K562 (cell line): ENCODE data around the gene STIM1. TPM values are rescaled to one million over a fixed set of nuclear protein-coding genes. Genes with fewer than 3 reads are reported as not detected.
A peak's percentile ranks its signal among the peaks of the same experiment; 100 is the strongest.

Experiments used
- ATAC-seq: fragments of 200-7000 bp; cut with Tn5 transposase; 3 replicates; pipeline ENCODE4 v1.9.1; 2020; ENCODE audit warnings: moderate library complexity
- BruUV-seq: library from RNA; stranded (reverse); fragments of 400-500 nt; replicated peaks from 2 replicates; lab custom pipeline; 2021; lab: Mats Ljungman, UMichigan
- CTCF ChIA-PET: fragments of 300-600 bp; formaldehyde crosslinking; extraction: SDS; loops from one replicate; lab custom pipeline; 2021; ENCODE audit warnings: low intra/inter-chr PET ratio; lab: Yijun Ruan, JAX
- POLR2A ChIA-PET: fragments of 300-600, 350-650 bp; sonication (Branson Sonifier 250); formaldehyde crosslinking; extraction: SDS; loops from one replicate; lab custom pipeline; 2021; ENCODE audit warnings: antibody characterized with exemption, inconsistent platforms; lab: Yijun Ruan, JAX
- DNase-seq, 4 experiments: peaks; one replicate each; pipeline versions ENCODE4 v3.0.0 to v3.0.0-alpha.2; 2011 to 2018; ENCODE audit warnings: low spot score in 3 of 4, mixed read lengths in 3 of 4; ENCODE audit errors: extremely low read depth in 1 of 4
- FAIRE-seq: peaks from 2 replicates; lab custom pipeline; 2011; peaks lifted over from hg19 to GRCh38; lab: Jason Lieb, UNC
- H2AFZ ChIP-seq: 2 replicates; pipeline ENCODE4 v1.6.0; 2011; ENCODE audit warnings: low read depth, low read length, control low read depth, inconsistent platforms
- H3K27ac ChIP-seq: fragments of 200-600 bp; 3 replicates; pipeline ENCODE4 v1.8.0; 2011; ENCODE audit warnings: low read depth, mild to moderate bottlenecking, control low read depth, inconsistent platforms, low read length, moderate library complexity, mixed read lengths; ENCODE audit errors: extremely low read depth
- H3K27me3 ChIP-seq, 2 experiments: fragments of 300-600 bp in 1 of 2; 2 replicates in 1 of 2; 3 replicates in 1 of 2; pipeline versions ENCODE4 v1.6.0 to v1.8.0; 2011; ENCODE audit warnings: inconsistent platforms in 2 of 2, low read length in 2 of 2, mild to moderate bottlenecking in 1 of 2, mixed read lengths in 1 of 2, moderate library complexity in 1 of 2; ENCODE audit not compliant: control insufficient read depth in 2 of 2, insufficient read depth in 2 of 2
- H3K36me3 ChIP-seq: fragments of 300-600 bp; 3 replicates; pipeline ENCODE4 v1.8.0; 2011; ENCODE audit warnings: mild to moderate bottlenecking, low read length, inconsistent platforms; ENCODE audit not compliant: control insufficient read depth, insufficient read depth
- H3K4me1 ChIP-seq, 2 experiments: fragments of 200-600 bp in 1 of 2; replicated peaks in 1 of 2; 2 replicates in 1 of 2; 3 replicates in 1 of 2; pipeline versions ENCODE4 v1.5.1 to v1.8.0; 2011; ENCODE audit warnings: inconsistent platforms in 2 of 2, low read length in 2 of 2, mild to moderate bottlenecking in 1 of 2, mixed read lengths in 1 of 2, moderate library complexity in 1 of 2; ENCODE audit not compliant: control insufficient read depth in 2 of 2, insufficient read depth in 2 of 2
- H3K4me2 ChIP-seq: 2 replicates; pipeline ENCODE4 v1.6.1; 2011; ENCODE audit warnings: low read length, control low read depth, inconsistent platforms, mixed read lengths; ENCODE audit not compliant: insufficient read depth
- H3K4me3 ChIP-seq: fragments of 200-600 bp; sonication (generic), shearing (Covaris generic); 2 replicates; pipeline ENCODE4 v1.5.1; 2016; ENCODE audit warnings: control low read depth, inconsistent platforms
- H3K79me2 ChIP-seq: fragments of 200-600 bp; 3 replicates; pipeline ENCODE4 v1.8.0; 2011; ENCODE audit warnings: low read length, inconsistent platforms; ENCODE audit not compliant: control insufficient read depth, insufficient read depth
- H3K9ac ChIP-seq, 2 experiments: 2 replicates each; pipeline versions ENCODE4 v1.6.0 to v1.6.1; 2011; ENCODE audit warnings: low read depth in 2 of 2, low read length in 2 of 2, control low read depth in 1 of 2, inconsistent platforms in 1 of 2, mild to moderate bottlenecking in 1 of 2, mixed read lengths in 1 of 2; ENCODE audit not compliant: insufficient read depth in 1 of 2
- H3K9me1 ChIP-seq: one replicate; pipeline ENCODE4 v1.6.0; 2011; ENCODE audit warnings: inconsistent platforms, mild to moderate bottlenecking, low read length, moderate library complexity; ENCODE audit not compliant: control insufficient read depth, insufficient read depth
- H3K9me3 ChIP-seq: replicated peaks from 2 replicates; pipeline ENCODE4 v1.5.1; 2011; ENCODE audit warnings: low read depth, low read length, inconsistent platforms; ENCODE audit not compliant: control insufficient read depth, insufficient read depth
- H4K20me1 ChIP-seq: replicated peaks from 2 replicates; pipeline ENCODE4 v1.6.1; 2011; ENCODE audit warnings: low read length, inconsistent platforms, mixed read lengths; ENCODE audit not compliant: control insufficient read depth, insufficient read depth
- CBX2 ChIP-seq: fragments of 200-600 bp; sonication (generic); IDR thresholded peaks from one replicate; pipeline ENCODE4 v1.6.1; 2012; ENCODE audit warnings: mild to moderate bottlenecking, low read length, inconsistent platforms; ENCODE audit not compliant: insufficient read depth, poor library complexity, severe bottlenecking
- KLF10 ChIP-seq: fragments of 250-450 bp; sonication (Bioruptor Pico); IDR thresholded peaks from 2 replicates; pipeline ENCODE4 v1.6.1; 2021; ENCODE audit warnings: matching md5 sums
- NFXL1 ChIP-seq: fragments of 450-650 bp; formaldehyde crosslinking; IDR thresholded peaks from 2 replicates; pipeline ENCODE4 v1.4.0; 2021; ENCODE audit warnings: mild to moderate bottlenecking
- POLR2A ChIP-seq: fragments of 450-650 bp; conservative IDR thresholded peaks from 2 replicates; pipeline ENCODE4 v1.6.1; 2016
- ZFX ChIP-seq: sonication (generic); formaldehyde crosslinking; IDR thresholded peaks from 2 replicates; pipeline ENCODE4 v1.8.0; 2022; ENCODE audit warnings: mild to moderate bottlenecking, missing genetic modification reagents, moderate library complexity
- ZNF263 ChIP-seq: sonication (generic); formaldehyde crosslinking; IDR thresholded peaks from 2 replicates; pipeline ENCODE4 v1.8.0; 2022; ENCODE audit warnings: mild to moderate bottlenecking, missing genetic modification reagents, borderline replicate concordance
- WGBS: fragments of 100-300 bp; shearing (Covaris generic); methylation state at CpG from one replicate; pipeline ENCODE4 v1.1.6; 2016; ENCODE audit warnings: low coverage, mixed read lengths; ENCODE audit not compliant: insufficient coverage; ENCODE audit errors: missing lambda C conversion rate; 5-methylcytosine and 5-hydroxymethylcytosine counted together
- in situ Hi-C: fragments of 300-500 bp; cut with MboI; formaldehyde crosslinking; loops from 4 replicates; pipeline ENCODE4 v1.15.0; 2018; ENCODE audit warnings: inconsistent platforms, mixed read lengths
- intact Hi-C: fragments of 100-400 bp; cut with micrococcal nuclease; formaldehyde crosslinking; loops from 2 replicates; pipeline ENCODE4 v1.14.2; 2022
- polyA plus RNA-seq, 8 experiments: library from polyadenylated mRNA; depleted of rRNA in 4 of 8; stranded (reverse) in 5 of 8; unstranded in 3 of 8; fragments of >200 nt; fragmentation: Nextera tagmentation in 2 of 8; fragmentation: Illumina TruSeq in 1 of 8; extraction: Ambion mirVana in 2 of 8; extraction: Trizol in 1 of 8; gene quantifications; 2 replicates each; pipeline versions ENCODE4 v1.2.1 to v1.2.3, GENCODE V29; 2011 to 2014; ENCODE audit warnings: inconsistent platforms in 1 of 8, missing spikeins in 1 of 8
- total RNA-seq, 7 experiments: library from RNA; depleted of rRNA in 6 of 7; stranded (reverse); fragments of >200 nt in 6 of 7; fragmentation: Illumina TruSeq in 2 of 7; extraction: Trizol in 2 of 7; gene quantifications; 2 replicates each; pipeline versions ENCODE4 v1.2.1 to v1.2.3, GENCODE V29; 2011 to 2021; ENCODE audit warnings: low replicate concordance in 1 of 7
- TF ChIP-seq, protein P1 (sequence below): fragments of 450-650 bp; formaldehyde crosslinking; conservative IDR thresholded peaks from 2 replicates; pipeline ENCODE4 v1.4.0; 2022; ENCODE audit warnings: mild to moderate bottlenecking, missing genetic modification characterization
- TF ChIP-seq, protein P2 (sequence below): fragments of 250-450 bp; sonication (Bioruptor Pico); IDR thresholded peaks from 2 replicates; pipeline ENCODE4 v1.8.0; 2021; ENCODE audit warnings: moderate library complexity, mild to moderate bottlenecking, inconsistent platforms
- TF ChIP-seq, protein P3 (sequence below): sonication (generic); formaldehyde crosslinking; IDR thresholded peaks from 2 replicates; pipeline ENCODE4 v1.8.1; 2023; ENCODE audit warnings: missing genetic modification reagents, mild to moderate bottlenecking, borderline replicate concordance

Gene STIM1
- total and polyA plus RNA-seq, 9 of the 15 experiments (the other 6 are each of a cell fraction or from before 2014, with no cell fraction given), result 7.7 to 50.5 (median 22.5) TPM

DNA sequence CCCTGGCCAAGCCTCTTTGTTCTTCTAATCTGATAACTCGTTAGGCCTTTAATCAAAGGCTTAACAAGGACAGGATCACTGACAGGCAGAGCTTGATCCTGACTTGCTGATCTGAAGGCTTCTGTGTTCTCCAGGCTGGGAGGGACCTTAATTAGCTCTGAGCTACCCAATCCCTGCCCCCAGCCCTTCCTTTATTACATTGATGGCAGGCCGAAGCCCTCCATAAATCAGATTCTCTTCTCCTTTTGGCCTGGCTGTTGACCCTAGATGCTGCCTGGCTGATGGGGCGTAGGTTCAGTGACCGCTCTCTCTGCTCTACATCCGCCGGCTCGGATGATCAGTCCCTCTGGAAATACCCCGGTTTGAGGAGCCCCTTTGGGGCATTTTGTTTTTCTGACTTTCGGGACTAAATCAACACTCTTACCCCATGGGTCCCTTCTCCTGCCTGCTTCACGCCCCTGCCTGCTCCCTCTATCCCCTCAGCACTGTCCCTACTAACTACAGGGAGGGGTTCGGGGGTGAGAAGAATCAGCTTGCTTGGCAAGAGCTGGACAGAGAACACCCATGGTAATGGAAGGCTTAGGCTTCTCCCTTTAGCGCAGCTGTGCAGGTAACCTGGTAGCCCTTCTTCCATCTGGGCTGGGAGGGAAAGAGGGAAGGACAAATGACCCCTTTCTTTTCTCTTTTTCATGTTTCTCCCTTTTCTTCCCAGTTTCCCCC lies 229.1 kb downstream of the STIM1 start:
- intact Hi-C loops, result no loop called here
- ChIA-PET CTCF (no interaction called here), POLR2A (interaction anchor here (0.9 to 1.8 kb wide), 2 partner anchors 10 to 126 kb away, joined by 3 to 12 read pairs; partner anchors contain the start of gene RRM1)
- Histone ChIP-seq H3K9me3 (no peaks in the 10 kb centered on the region), H3K9me1 (no peaks in the 10 kb centered on the region), H3K27ac (no peak overlapping the region), H2AFZ (no peak overlapping the region), H3K4me3 (no peak overlapping the region), H3K9ac (peak overlapping the region in 1 of 2 experiments; percentile 40; a peak in 1 of 4 replicates), H3K4me1 (peaks cover 0 to 4% of the 10 kb centered on the region in 2 experiments; a peak in 2 of 5 replicates), H3K27me3 (no peaks in the 10 kb centered on the region), H3K79me2 (no peaks in the 10 kb centered on the region), H3K36me3 (peaks cover 51% of the 10 kb centered on the region), H3K4me2 (no peak overlapping the region), H4K20me1 (0 out of 2 replicates have a peak, but pooled peaks cover 2% of the 10 kb centered on the region)
- ATAC-seq, result no peak
- TF ChIP-seq ZFX, result no peak
- TF ChIP-seq ZNF263 (CRISPR knock-in tag), result no peak
- TF ChIP-seq POLR2A, result no peak
- TF ChIP-seq, protein P1, sequence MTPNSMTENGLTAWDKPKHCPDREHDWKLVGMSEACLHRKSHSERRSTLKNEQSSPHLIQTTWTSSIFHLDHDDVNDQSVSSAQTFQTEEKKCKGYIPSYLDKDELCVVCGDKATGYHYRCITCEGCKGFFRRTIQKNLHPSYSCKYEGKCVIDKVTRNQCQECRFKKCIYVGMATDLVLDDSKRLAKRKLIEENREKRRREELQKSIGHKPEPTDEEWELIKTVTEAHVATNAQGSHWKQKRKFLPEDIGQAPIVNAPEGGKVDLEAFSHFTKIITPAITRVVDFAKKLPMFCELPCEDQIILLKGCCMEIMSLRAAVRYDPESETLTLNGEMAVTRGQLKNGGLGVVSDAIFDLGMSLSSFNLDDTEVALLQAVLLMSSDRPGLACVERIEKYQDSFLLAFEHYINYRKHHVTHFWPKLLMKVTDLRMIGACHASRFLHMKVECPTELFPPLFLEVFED (CRISPR knock-in tag), result no peak
- TF ChIP-seq, protein P2, sequence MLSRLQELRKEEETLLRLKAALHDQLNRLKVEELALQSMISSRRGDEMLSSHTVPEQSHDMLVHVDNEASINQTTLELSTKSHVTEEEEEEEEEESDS, result no peak
- TF ChIP-seq NFXL1 (CRISPR knock-in tag), result no peak
- no peak for TF ChIP-seq CBX2
- no peak for TF ChIP-seq KLF10 (CRISPR knock-in tag)
- TF ChIP-seq, protein P3, sequence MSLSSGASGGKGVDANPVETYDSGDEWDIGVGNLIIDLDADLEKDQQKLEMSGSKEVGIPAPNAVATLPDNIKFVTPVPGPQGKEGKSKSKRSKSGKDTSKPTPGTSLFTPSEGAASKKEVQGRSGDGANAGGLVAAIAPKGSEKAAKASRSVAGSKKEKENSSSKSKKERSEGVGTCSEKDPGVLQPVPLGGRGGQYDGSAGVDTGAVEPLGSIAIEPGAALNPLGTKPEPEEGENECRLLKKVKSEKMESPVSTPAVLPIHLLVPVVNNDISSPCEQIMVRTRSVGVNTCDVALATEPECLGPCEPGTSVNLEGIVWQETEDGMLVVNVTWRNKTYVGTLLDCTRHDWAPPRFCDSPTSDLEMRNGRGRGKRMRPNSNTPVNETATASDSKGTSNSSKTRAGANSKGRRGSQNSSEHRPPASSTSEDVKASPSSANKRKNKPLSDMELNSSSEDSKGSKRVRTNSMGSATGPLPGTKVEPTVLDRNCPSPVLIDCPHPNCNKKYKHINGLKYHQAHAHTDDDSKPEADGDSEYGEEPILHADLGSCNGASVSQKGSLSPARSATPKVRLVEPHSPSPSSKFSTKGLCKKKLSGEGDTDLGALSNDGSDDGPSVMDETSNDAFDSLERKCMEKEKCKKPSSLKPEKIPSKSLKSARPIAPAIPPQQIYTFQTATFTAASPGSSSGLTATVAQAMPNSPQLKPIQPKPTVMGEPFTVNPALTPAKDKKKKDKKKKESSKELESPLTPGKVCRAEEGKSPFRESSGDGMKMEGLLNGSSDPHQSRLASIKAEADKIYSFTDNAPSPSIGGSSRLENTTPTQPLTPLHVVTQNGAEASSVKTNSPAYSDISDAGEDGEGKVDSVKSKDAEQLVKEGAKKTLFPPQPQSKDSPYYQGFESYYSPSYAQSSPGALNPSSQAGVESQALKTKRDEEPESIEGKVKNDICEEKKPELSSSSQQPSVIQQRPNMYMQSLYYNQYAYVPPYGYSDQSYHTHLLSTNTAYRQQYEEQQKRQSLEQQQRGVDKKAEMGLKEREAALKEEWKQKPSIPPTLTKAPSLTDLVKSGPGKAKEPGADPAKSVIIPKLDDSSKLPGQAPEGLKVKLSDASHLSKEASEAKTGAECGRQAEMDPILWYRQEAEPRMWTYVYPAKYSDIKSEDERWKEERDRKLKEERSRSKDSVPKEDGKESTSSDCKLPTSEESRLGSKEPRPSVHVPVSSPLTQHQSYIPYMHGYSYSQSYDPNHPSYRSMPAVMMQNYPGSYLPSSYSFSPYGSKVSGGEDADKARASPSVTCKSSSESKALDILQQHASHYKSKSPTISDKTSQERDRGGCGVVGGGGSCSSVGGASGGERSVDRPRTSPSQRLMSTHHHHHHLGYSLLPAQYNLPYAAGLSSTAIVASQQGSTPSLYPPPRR (CRISPR knock-in tag), result no peak
- WGBS, result 87% methylated on average over 11 of the region's 12 CpGs
- BruUV-seq, result no TSS peak
- in situ Hi-C loops, result loop anchor here (25.0 kb wide), 1 partner anchor 597 kb away; no protein-coding TSS in a partner anchor
- no peak for DNase-seq
- FAIRE-seq, result no peak
